Femur (tissue), 1 donor: ENCODE results near the gene FANCE.
"Not testable (repeated sequence)": the region's sequence is repeated elsewhere in the genome, so short reads cannot be mapped to it uniquely, and the experiment has no call there.

Experiments used
- DNase-seq: peaks from one replicate; pipeline ENCODE4 v3.0.0-alpha.2; 2017

Gene FANCE

DNA sequence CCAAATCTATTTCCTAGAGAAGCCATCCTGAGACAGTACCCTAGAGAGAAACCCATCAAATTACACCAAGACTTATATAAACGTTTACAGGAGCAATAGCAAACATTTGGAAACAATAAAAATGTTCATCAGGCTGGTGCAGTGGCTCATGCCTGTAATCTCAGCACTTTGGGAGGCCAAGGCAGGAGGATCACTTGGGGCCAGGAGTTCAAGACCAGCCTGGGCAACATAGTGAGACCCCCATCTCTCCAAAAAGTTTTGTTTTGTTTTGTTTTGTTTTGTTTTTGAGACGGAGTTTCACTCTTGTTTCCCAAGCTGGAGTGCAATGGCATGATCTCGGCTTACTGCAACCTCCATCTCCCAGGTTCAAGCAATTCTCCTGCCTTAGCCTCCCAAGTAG is 19.4 kb upstream of the FANCE start:
- DNase-seq = not testable (repeated sequence)

DNA sequence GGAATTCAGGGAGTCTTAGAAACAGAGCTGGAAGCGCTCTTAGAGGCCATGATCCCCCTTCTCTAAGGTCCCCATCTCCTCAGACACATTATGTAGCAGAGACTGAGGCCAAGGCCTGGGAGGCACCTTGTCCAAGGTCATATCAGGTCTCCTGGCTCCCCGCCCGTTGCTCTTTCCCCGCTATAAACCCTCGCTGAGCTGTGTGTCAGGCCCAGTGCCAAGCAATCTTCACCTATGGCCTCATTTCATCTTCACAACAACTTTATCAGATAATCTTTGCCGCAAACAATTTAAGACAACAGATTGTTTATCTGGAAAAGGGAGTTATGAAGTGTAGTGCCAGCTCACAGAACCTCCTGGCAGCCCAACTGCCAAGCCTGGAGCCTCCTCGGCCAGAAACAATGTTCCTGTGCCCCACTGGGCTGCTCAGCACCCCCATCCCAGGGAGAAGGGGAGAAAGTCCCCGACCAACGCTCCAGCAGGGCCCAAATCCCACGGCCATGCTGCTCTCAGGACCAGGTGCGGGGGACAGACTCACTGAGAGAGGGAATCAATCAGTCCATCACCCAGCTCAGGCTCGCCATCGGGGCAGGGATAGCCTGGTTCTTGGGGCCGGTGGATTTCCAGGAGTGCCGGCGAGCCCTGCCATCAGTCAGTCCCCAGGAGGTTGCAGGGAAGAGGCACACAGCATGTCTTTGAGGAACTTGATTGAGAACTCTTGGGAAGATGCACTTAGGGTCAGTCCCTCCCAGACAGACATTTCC is 16.9 kb upstream of the FANCE start:
- no peak for DNase-seq

DNA sequence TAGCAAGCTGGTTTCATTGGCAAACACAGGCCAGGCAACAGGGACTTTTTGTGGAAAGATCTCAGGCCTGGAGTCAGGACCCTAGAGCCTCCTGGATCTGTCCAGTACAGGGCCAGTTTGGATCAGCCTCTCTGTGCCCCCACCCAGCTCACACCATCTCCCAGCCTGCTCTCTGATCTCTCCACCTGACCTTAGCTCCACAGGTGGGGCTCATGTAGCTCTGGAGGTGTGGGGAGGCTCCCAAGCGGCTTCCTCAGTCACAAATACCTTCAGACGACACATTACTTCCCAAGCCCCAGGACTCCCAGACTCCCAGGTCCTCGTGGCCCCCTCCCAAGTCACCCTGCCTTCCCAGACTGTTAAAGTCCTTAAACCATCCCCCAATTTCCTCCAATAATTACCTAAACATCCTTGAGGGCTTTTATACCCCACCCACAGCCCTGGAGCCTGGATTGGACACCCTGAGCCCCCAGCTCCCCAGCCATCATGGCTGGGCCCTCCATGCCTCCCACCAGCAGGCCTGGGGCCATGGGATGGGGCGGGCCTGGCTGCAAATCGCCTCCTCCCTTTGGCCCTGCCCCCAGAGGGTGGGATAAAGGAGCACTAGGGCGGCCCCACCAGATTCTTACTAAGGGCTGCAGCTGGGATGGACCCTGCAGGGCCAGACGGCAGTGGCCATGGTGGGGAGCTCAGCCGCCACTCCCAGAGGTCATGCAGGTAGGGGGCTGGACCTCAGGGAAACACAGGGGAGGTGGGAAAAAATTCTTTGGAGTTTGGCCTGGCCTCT is 15.9 kb upstream of the FANCE start:
- no peak for DNase-seq

DNA sequence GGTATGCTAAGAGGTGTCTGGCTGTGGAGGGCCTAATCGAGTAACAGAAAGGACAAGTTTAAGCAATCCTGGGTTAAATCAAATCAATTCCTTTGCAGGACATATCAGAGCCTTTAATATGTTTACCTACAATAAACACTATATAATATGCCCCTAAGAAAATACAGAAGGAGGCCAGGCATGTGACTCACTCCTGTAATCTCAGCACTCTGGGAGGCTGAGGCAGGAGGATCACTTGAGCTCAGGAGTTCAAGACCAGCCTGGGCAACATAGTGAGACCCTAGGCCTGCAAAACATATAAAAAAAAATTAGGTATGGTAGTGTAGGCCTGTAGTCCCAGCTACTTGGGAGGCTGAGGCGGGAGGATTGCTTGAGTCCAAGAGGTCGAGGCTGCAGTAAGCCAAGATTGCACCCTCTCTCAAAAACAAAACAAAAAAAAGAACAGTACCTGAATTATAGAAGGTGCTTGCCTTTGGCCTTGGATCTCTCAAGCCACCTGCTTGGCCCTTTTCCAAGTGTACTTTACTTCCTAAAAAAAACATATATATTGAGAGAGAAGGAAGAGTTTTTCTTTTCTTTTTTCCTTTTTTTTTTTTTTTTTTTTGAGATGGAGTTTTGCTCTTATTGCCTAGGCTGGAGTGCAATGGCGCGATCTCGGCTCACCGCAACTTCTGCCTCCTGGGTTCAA is 13.6 kb upstream of the FANCE start:
- not testable (repeated sequence) for DNase-seq

DNA sequence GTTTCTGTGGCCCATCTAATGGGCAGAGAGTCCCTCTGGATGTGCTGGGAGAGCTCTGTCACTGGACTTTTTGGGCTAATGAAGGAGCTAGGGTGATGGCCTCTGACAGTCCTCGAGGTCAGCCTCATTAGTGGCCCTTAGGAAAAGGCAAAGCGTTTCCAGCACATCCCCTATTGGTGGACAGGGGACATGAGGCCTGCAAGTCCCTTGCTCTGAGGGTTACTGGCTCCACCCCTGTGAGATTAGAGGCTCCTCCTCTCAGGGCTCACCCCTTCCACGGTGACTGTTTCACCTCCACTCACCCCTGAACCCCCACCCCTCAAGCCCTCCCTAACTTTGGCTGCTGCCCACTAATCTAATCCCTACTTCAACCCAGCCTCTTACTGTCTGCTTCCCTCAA is 12.8 kb upstream of the FANCE start:
- DNase-seq = no peak

DNA sequence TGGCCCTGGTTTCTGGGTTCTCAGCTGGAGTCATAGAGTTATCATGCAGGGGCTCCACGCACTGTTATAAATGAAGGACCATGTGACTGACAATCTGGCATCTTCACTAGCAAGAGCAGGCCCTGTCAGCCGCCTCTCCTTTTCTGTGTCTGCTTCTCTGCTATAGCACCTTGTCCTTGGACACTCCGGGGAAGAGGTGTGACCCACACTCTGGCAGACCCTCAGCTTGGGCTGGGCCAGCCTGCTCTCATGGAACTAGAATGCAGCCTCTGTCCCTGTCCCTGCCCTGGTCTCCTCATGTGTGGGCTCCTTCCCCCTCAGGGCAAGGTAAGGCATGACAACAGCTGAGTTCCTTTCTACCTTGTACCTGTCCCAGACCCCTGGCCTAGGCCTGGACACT is 10.9 kb upstream of the FANCE start:
- DNase-seq = no peak

DNA sequence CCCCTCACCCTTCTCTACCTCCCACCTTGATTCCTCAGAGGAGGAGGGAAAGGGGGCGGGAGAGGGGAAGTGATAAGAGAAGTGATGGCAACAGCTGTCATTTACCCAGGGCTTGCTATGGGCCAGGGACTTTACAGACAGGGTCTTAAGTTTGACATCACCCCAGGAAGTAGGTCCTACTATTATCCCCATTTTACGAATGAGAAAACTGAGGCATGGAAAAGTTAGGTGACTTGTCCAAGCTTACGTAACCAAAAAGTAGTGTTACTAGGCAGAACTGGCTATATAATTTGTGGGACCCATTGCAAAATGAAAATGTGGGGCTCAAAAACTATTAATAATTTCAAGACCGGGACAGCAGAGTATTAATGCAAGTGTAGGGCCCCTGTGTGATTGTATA is 10.5 kb upstream of the FANCE start:
- no peak for DNase-seq

DNA sequence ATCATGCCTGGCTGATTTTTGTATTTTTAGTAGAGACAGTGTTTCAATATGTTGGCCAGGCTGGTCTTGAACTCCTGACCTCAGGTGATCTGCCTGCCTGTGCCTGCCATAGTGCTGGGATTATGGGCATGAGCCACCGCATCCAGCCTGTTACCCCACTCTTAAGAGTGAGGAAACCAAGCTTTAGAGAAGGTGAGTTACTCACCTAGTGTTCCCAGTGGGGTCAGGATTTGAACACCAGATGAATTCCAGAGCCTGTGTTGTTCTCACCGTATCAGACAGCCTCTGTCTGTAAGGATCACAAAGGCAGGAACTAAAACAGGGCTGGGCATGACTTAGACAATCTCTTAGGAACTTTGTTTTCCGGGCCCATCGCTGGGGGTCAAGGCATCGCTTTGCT is 9.4 kb upstream of the FANCE start:
- DNase-seq = no peak

DNA sequence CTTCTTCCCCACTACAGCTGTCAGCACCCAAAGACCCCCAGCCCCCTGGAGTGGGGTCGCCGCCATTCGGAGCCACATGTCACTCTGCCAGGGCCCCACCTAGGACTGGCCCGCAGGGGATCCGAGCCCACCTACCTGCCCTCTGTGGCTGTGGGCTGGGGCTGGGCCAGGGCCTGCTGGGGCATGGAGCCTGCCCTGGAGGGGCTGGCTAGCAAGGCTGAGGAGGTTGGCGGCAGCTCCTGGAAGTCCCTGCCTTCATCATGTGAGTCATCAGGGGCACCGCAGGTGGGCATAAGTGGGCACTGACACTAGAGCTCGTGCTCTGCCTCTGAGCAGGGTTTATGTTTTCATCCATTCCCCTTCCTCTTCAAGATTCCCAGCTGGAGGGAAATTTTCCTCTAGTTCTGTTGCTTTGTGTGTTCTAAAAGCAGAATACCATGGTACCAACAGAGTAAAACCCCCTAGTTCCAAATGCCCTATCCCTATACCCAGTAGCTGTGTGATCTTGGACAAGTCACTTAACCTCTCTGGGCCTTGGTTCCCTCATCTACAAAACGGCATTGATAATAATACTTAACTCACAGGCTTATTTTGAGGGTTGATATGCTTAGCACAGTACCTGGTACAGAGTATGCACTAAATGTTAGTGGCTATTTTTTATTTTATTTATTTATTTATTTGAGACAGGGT is 8.7 kb upstream of the FANCE start:
- no peak for DNase-seq

DNA sequence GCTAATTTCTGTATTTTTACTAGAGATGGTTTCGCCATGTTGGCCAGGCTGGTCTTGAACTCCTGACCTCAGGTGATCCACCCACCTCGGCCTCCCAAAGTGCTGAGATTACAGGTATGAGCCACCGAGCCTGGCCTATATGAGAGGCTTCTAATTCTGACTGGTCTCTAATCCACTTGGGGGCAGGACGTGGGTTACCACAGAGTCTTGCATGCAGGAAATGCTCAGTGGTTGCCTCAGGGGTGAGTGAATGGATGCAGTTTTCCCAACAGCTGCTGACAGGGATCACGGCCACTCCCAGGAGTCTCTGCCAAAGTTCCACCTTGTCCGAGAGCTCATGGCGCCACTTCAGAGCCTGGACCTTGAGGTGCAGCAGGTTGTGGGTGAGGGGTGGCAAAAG is 6.4 kb upstream of the FANCE start:
- DNase-seq = no peak

DNA sequence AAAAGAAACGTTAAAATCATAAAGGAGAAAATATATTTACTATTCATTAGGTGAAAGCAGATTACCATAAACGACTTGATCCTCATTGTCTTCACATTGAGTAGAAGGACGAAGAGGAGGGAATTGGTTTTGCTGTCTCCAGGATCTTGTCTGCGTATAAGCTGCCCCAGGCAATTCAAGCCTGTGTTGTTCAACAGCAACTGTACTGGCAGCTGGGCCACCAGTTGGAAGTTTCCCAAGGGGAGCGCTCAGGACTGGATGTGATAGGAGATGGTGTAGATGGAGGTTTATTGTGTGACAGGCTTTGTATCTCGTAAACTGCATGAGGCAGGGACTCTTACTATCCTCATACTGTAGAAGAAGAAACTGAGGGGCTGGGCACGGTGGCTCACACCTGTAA is 3.9 kb upstream of the FANCE start:
- DNase-seq = no peak

DNA sequence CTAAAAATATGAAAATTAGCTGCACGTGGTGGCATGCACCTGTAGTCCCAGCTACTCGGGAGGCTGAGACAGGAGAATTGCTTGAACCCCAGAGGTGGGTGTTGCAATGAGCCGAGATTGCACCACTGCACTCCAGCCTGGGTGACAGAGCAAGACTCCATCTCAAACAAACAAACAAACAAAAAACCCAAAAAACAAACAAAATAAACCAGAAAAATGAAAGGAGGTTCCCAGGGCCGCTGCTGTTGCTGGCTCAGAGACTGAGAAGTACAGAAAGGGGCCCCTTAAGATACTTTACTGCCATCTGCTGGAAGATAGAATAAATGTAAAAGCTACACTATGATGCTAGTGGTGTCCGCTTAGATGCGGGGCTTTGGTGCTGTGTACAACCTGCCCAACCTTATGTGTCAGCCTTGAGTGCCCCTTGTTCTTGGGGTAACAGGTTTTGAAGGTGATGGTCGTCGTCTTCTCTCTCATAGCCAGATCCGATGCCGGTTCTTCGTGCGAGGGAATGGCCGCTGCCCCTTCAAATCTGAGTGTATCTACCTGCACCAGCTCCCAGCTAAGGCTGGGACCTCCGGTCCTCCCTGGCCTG is 2.8 kb upstream of the FANCE start:
- DNase-seq = no peak

DNA sequence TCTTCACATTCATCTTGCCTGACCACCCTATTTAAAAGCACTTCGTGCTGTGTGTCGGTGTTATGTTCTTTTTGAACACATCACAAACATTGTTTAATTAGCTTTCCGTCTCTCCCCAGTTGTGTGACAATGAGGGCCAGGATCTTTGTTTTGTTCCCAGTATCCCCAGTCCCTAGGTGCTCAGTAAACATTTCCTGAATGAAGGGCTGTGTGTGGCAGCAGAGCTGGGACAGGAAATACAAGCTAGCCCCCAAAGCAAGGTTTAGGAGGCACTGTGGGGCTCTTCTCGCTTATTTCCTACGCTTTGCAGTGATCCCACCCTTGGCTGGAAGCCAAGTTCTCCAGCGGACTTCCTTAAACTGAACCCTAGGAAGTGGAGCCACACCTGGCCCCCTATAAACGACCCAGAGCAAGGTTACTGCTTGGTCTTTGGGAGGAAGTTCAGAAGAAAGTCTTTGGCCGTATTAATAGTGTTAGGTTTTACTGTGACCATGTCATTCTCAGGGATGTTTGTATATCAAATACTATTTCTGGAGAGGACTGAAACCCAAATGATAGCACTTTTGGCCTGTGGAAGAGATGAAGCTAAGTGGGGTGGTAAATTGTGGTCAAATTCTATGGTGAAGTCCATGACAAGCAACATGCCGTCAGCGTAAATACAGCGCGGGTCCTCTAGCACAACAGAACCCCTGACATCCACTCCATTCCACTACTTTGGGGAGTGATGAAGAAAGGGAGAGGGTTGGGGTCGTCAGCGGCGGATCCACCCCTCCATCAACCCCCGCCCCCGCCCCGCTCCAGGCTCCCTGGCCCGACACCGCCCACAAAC is 570 bp upstream of the FANCE start:
- no peak for DNase-seq

DNA sequence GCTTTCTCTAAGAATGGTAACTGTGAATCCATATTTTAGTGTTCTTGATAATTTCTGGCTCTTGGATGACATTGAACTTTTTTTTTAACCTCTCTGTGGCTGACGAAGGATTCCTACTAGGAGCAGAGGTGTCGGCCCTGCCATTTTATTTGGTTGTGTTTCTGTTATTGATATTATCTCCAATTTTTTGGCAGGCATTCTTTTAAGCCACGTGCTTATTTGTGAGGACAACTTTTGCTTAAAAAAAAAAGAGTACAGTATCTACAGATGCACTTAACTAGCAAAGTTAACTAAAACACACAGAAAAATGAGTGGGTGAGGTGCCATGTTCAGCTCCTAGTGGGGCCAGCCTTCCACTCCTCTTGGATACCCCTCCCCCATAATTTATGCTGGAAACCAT is 1.1 kb downstream of the FANCE start:
- no peak for DNase-seq

DNA sequence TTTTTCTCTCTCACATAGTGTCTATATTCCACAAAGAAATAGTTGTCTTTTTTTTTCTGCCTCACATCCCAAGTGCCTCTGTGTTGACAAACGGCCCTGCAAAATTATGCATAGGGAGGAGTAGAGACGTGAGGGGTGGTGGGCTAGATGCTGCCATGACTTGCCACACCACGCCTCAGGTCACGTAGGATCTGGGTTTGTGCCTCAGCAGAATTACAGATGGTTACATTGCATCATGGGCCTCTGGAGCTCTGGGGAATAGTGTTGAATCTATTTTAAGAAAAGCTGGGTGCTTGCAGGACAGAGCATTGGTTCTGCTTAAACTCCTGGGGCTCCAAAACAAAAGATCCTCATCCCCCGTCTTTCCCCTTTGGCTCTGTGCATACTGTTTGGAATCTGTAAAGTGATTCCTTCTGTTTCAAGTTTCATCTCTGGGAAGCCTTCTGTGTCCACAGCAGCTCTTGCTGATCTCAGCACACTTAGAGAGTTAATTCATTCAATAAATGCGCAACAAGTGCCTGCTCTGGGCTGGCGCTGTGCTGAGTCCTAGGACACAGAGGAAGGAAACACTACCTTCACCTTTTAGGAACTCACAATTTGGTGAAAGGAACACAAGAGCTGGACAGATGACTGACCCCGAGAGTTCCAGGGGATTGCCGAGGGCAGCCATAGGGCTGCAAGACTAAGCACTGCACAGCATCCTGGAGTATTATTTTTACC is 2.4 kb downstream of the FANCE start:
- no peak for DNase-seq

DNA sequence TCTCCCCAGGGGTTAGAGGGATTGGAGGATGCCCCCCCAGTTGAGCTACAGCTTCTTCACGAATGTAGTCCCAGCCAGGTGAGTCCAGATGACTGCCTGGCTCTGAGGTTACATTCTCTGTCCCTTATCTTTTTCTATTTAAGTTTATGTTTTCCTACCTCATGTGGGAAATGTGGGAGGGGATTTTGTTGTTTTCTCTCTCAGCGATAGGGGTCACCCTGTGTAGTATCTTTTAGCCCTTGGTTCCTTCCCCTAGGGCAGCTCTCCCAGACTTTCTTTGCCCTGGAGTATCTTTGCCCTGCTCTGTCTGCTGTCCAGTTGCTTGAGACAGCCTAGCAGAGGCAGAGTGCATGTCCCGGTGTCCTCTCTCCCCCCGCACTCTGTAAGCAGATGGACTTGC is 5.8 kb downstream of the FANCE start:
- DNase-seq = no peak

DNA sequence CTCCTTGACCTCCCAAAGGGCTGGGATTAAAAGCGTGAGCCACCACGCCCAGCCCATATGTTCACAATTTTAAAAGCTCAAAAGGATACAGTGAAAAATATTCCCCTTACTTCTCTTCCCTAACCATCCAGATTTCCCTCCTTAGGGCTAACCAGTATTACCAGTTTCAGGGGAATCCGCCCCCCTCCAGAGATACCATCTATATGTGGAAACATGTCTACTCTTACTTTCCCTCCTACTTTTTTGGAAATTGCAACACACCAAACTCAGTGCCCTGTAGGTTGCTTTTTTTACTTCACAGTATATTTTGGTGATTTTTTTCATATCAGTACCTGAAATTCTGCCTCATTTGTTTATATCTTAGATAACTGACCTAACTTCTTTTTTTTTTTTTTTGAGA is 9.1 kb downstream of the FANCE start:
- no peak for DNase-seq

DNA sequence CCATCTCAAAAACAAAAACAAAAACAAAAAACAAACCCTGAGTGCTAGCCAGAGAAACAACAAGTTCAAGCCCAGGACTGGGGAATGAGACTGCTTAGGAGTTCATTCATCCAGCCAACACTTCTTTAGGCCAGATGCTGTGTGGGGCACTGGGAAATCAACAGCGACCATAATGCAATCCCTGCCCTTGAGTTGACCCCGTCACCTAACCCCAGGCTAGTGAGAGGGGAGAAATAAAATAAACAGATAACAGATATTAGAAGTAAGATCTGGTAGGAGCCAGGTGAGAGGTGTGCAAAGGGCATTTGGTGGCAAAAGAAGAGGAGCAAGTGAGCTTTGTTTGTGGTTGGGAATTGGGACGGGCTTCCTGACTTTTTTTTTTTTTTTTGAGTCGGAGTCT is 11.2 kb downstream of the FANCE start:
- DNase-seq = no peak

DNA sequence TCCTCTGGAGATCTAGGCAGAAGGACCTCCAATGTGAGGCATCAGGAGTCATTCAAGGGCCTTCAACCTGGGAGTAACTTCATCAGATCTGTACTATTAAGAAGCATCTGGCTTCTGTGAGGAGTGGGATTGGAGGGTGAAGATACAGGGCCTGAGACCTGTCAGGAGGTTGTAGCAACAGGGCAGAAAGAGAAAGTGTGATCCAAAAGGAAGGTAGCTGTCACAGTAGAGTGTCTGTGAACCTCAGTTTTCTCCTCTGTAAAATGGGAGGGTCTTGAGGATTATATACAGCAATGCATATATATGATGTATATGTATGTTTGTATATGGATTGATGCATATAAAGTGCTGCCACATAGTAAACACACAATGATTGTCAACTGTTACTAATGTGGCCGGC is 13.5 kb downstream of the FANCE start:
- DNase-seq = no peak

DNA sequence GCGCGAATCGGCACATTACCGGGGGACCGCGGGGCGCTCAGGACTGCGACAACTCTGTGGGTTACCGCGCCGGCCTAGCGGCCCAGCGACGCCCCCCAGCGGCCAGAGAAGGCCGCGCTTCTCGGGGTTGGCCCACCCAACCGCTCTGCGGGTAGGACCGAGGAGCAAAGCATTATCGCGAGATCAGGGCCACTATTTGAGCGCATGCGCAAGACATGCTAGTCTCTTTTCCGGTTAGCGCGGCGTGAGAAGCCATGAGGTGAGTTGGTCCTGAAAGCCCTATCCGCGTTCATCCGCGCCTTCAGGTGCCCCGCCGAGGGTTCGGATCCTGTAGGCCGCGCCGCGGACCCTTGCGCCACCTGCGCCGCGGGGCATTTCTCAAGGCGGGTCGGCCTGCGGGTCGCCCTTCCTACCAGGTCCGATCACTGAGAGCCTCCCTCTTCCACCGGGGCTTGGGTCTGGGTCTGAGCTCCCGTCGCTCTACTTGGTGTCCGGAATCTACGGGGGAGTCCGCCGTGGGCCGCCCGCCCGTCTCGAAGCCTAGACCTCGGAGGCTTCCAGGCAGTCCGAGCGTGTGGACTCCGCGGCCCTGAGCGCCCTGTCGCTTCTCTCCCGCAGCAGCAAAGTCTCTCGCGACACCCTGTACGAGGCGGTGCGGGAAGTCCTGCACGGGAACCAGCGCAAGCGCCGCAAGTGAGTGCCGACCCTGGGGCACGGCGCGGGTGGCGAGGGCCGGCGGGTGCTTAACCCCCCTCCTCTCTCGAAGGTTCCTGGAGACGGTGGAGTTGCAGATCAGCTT is 16.2 kb downstream of the FANCE start, which contains the start of gene RPL10A:
Gene RPL10A, plus strand, starts transcription at position 221 of the 799 bp plus-strand sequence. Its CDS starts 34 bp downstream, at position 255.
- DNase-seq = peak; percentile 97
